GM13976 (cell line): ENCODE measurements around the gene GTSF1L.

Source experiments
- DNase-seq: peaks from one replicate; pipeline ENCODE4 v3.0.0; 2012; ENCODE audit warnings: low spot score
- CTCF ChIP-seq: IDR thresholded peaks from 2 replicates; pipeline ENCODE4 v1.5.1; 2012; ENCODE audit warnings: borderline replicate concordance, mild to moderate bottlenecking; ENCODE audit not compliant: insufficient read depth; ENCODE audit errors: extremely low read depth, missing control alignments, control extremely low read depth
- in situ Hi-C: fragments of 300-500 bp; cut with MboI; formaldehyde crosslinking; loops from one replicate; pipeline ENCODE4 v1.12.0; 2022; ENCODE audit warnings: low sequenced_read_pairs, mixed read lengths, inconsistent platforms; ENCODE audit not compliant: unreplicated experiment

The GTSF1L gene

GRCh38 chr20:43725666-43726065, 1.1 kb downstream of the GTSF1L start:
- in situ Hi-C loops: no loop called here
- TF ChIP-seq CTCF: no peak
- no peak for DNase-seq

GRCh38 chr20:43724383-43724782, 2.4 kb downstream of the GTSF1L start:
- in situ Hi-C loops: no loop called here
- DNase-seq: no peak
- TF ChIP-seq CTCF: no peak

- in situ Hi-C loops: no loop called here
- DNase-seq: no peak
- TF ChIP-seq CTCF: no peak
Observed at GRCh38 chr20:43723735-43724134, 3.1 kb downstream of the GTSF1L start.

GRCh38 chr20:43723186-43723585, 3.6 kb downstream of the GTSF1L start:
- in situ Hi-C loops: no loop called here
- no peak for DNase-seq
- TF ChIP-seq CTCF: no peak

GRCh38 chr20:43722153-43722505, 4.7 kb downstream of the GTSF1L start:
- in situ Hi-C loops: no loop called here
- TF ChIP-seq CTCF: no peak

GRCh38 chr20:43721429-43722152, 5.2 kb downstream of the GTSF1L start:
- no peak for DNase-seq

More at GRCh38 chr20:43722153-43722505, 4.7 kb downstream of the GTSF1L start:
- no peak for DNase-seq

More at GRCh38 chr20:43721429-43722152, 5.2 kb downstream of the GTSF1L start:
- no peak for TF ChIP-seq CTCF
- in situ Hi-C loops: no loop called here
